MG63 (cell line): ENCODE results near the gene TLE2. TPM values are rescaled to one million over a fixed set of nuclear protein-coding genes. Genes with fewer than 3 reads are reported as not detected.
A peak's percentile ranks its signal among the peaks of the same experiment; 100 is the strongest.

Experiments
- DNase-seq: peaks from one replicate; pipeline ENCODE4 v3.0.0-alpha.2; 2020
- H3K27me3 ChIP-seq: fragments of 250-450 bp; sonication (Bioruptor Pico); 2 replicates; pipeline ENCODE4 v1.5.1; 2020; ENCODE audit warnings: mild to moderate bottlenecking, moderate library complexity
- H3K36me3 ChIP-seq: fragments of 250-450 bp; sonication (Bioruptor Pico); 2 replicates; pipeline ENCODE4 v1.5.1; 2020; ENCODE audit warnings: mild to moderate bottlenecking, moderate library complexity
- H3K4me3 ChIP-seq: fragments of 250-450 bp; sonication (Bioruptor Pico); 2 replicates; pipeline ENCODE4 v1.5.1; 2020; ENCODE audit warnings: mild to moderate bottlenecking, moderate library complexity
- H3K9me3 ChIP-seq: fragments of 250-450 bp; sonication (Bioruptor Pico); 2 replicates; pipeline ENCODE4 v1.5.1; 2020; ENCODE audit warnings: mild to moderate bottlenecking, moderate library complexity
- total RNA-seq: library from RNA; depleted of rRNA; stranded (reverse); fragments of >200 nt; shearing (Covaris generic); gene quantifications from 2 replicates; pipeline ENCODE4 v1.2.3, GENCODE V29; 2014; ENCODE audit warnings: low replicate concordance

TLE2 gene
- total RNA-seq, 1 experiment from 2014 or later = 4.1 TPM

- no peaks in the 10 kb centered on the region for H3K27me3 ChIP-seq
- no peak for DNase-seq
- H3K4me3 ChIP-seq = no peak overlapping the region
- no peaks in the 10 kb centered on the region for H3K9me3 ChIP-seq
- H3K36me3 ChIP-seq = no peaks in the 10 kb centered on the region
Measured at GRCh38 chr19:2984215-2984528, 44.9 kb downstream of the TLE2 start.

GRCh38 chr19:2983351-2984214 is 45.5 kb downstream of the TLE2 start:
- no peaks in the 10 kb centered on the region for H3K9me3 ChIP-seq
- H3K27me3 ChIP-seq = no peaks in the 10 kb centered on the region
- H3K4me3 ChIP-seq = no peak overlapping the region
- DNase-seq = peak; percentile 18
- no peaks in the 10 kb centered on the region for H3K36me3 ChIP-seq

- Histone ChIP-seq H3K9me3 (no peaks in the 10 kb centered on the region), H3K27me3 (no peaks in the 10 kb centered on the region), H3K4me3 (no peak overlapping the region), H3K36me3 (no peaks in the 10 kb centered on the region)
- DNase-seq = peak; percentile 93
Measured at GRCh38 chr19:2982983-2983350, 46.1 kb downstream of the TLE2 start.

- Histone ChIP-seq H3K9me3 (no peaks in the 10 kb centered on the region), H3K27me3 (no peaks in the 10 kb centered on the region), H3K36me3 (no peaks in the 10 kb centered on the region), H3K4me3 (no peak overlapping the region)
- no peak for DNase-seq
Measured at GRCh38 chr19:2982561-2982960, 46.5 kb downstream of the TLE2 start.

DNA sequence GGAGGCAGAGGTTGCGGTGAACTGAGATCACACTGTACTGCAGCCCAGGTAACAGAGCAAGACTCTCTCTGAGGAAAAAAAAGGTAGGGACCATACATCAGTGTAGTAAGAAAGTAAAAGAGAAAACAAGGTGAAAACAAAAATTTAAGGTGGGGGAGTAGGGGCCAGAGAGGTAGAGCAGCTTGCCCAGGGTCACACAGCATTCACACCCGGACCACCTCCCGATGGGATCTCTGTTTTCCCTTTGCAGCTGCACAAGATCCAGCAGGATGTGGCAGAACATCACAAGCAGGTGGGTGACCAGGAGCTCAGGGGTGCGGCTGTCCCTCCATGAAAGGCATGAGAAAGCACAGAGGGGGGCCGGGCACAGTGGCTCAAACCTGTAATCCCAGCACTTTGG is 47.2 kb downstream of the TLE2 start:
- no peak overlapping the region for H3K4me3 ChIP-seq
- no peak for DNase-seq

DNA sequence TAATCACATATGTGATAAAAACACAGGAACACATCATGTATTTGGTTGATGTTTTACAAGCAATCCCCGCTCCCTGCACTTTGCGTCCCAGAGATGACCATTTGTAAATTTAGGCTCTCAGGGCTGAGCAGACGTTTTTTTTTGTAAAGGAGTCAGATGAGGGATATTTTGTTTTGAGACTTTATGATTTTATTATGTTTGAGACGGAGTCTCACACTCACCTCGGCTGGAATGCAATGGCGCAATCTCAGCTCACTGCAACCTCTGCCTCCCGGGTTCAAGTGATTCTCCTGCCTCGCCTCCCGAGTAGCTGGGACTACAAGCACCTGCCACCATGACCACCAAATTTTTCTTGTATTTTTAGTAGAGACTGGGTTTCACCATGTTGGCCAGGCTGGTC is 50.3 kb downstream of the TLE2 start:
- H3K27me3 ChIP-seq = no peaks in the 10 kb centered on the region
- H3K9me3 ChIP-seq = no peaks in the 10 kb centered on the region
- no peaks in the 10 kb centered on the region for H3K36me3 ChIP-seq
- no peak overlapping the region for H3K4me3 ChIP-seq
- no peak for DNase-seq

More for the DNA sequence above, 47.2 kb downstream of the TLE2 start:
- Histone ChIP-seq H3K9me3 (no peaks in the 10 kb centered on the region), H3K27me3 (no peaks in the 10 kb centered on the region), H3K36me3 (no peaks in the 10 kb centered on the region)

DNA sequence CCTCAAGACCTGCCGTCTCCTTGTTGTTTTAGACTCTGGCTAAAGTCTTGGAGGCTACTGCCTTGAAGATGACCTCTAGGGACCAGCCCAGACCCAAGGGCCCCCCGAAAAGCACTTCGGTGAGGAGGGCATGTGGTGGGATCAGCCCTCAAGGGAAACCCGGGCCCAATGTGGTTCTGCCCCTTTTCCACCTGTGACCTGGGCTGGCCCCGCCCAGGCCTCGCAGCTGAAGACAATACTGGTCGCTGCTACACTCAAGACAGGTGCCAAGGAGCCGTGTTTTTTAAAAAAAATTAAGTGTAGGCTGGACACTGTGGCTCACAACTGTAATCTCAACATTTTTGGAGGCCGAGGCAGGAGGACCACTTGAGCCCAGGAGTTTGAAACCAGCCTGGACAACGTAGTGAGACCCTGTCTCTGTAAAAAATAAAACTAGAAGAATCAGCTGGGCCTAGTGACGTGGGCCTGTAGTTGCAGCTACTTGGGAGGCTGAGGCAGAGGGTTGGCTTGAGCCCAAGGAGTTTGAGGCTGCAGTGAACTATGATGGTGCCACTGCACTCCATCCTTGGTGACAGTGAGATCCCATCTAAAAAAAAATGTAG is 50.8 kb downstream of the TLE2 start:
- Histone ChIP-seq H3K9me3 (no peaks in the 10 kb centered on the region), H3K4me3 (no peak overlapping the region)
- DNase-seq = no peak

DNA sequence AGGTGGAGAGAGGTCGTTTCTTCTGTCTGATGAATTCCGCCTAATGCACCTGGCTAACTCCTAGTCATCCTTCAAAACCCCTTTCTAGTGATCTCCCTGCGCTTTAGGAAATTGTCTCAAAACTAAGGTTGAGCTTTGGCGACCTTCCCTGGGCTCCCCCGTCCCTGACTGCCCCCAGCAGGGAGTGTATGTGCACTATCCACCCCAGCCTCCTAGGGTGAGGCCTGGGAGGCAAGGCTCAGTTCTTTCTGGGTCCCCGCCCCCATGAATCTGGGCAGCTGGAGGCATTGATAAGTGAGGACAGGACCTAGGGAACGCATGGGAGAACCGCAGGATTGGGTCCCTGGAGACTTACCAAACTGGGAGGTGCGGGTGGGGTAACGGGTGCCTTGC is 51.3 kb downstream of the TLE2 start:
- no peak for DNase-seq
- H3K36me3 ChIP-seq = no peaks in the 10 kb centered on the region
- H3K4me3 ChIP-seq = peak overlapping the region; percentile 58
- no peaks in the 10 kb centered on the region for H3K27me3 ChIP-seq
- H3K9me3 ChIP-seq = no peaks in the 10 kb centered on the region

More for the DNA sequence above, 50.8 kb downstream of the TLE2 start:
- no peaks in the 10 kb centered on the region for H3K27me3 ChIP-seq
- no peaks in the 10 kb centered on the region for H3K36me3 ChIP-seq

DNA sequence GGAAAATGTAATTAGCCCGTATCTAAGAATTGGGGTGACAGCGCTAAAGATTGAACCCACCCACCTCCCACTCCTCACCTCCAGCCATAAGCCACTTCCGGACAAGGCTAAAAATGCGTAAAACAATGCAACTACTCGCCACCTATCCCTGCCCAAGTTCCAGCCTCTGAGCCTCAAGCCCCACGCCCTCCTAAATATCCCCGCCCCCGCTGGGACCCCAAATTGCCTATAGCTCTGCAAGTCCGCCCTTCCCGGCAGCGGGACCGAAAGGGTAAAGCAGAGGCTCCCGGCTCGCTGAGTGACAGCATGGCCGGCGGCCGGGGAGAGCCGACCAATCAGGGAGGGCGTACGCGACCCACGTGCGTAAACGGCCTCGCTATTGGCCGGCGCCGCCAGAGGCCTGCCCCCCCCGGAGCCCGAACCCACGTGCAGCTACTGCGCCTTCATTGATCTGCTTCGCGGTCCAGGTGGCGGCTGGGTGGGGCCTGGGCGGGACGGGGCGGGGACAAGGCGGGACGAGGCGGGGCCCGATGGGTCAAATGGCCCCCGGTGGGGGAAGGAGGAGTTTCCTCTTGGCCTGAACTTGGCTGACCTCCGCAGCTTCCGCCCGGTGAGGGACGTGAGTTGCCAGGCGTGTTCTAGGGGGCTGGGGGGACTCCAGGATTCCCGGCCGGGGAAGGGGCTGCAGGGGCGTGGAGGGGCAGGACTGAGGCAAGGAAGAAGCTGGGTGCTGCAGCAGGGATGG is 51.9 kb downstream of the TLE2 start, which contains the start of gene TLE6:
TSS of gene TLE6 (plus strand) at position 564 of the 745 bp plus-strand sequence. CDS start 670 bp downstream, outside the sequence.
- no peaks in the 10 kb centered on the region for H3K36me3 ChIP-seq
- peak; percentile 94 for DNase-seq
- H3K4me3 ChIP-seq = peak within 1 kb of the TSS; percentile 58

GRCh38 chr19:2976609-2977000 is 52.5 kb downstream of the TLE2 start:
- no peak for DNase-seq
- Histone ChIP-seq H3K27me3 (no peaks in the 10 kb centered on the region), H3K36me3 (no peaks in the 10 kb centered on the region), H3K9me3 (no peaks in the 10 kb centered on the region), H3K4me3 (peak overlapping the region; percentile 58)

More for the DNA sequence above, 51.9 kb downstream of the TLE2 start, which contains the start of gene TLE6:
- Histone ChIP-seq H3K9me3 (no peaks in the 10 kb centered on the region), H3K27me3 (no peaks in the 10 kb centered on the region)

- no peaks in the 10 kb centered on the region for H3K36me3 ChIP-seq
- no peaks in the 10 kb centered on the region for H3K27me3 ChIP-seq
- no peak overlapping the region for H3K4me3 ChIP-seq
- DNase-seq = no peak
- no peaks in the 10 kb centered on the region for H3K9me3 ChIP-seq
Measured at GRCh38 chr19:2974342-2975041, 54.6 kb downstream of the TLE2 start.

- DNase-seq = no peak
- H3K36me3 ChIP-seq = no peaks in the 10 kb centered on the region
- H3K27me3 ChIP-seq = no peaks in the 10 kb centered on the region
- H3K4me3 ChIP-seq = no peak overlapping the region
- no peaks in the 10 kb centered on the region for H3K9me3 ChIP-seq
Measured at GRCh38 chr19:2973229-2973628, 55.9 kb downstream of the TLE2 start.

DNA sequence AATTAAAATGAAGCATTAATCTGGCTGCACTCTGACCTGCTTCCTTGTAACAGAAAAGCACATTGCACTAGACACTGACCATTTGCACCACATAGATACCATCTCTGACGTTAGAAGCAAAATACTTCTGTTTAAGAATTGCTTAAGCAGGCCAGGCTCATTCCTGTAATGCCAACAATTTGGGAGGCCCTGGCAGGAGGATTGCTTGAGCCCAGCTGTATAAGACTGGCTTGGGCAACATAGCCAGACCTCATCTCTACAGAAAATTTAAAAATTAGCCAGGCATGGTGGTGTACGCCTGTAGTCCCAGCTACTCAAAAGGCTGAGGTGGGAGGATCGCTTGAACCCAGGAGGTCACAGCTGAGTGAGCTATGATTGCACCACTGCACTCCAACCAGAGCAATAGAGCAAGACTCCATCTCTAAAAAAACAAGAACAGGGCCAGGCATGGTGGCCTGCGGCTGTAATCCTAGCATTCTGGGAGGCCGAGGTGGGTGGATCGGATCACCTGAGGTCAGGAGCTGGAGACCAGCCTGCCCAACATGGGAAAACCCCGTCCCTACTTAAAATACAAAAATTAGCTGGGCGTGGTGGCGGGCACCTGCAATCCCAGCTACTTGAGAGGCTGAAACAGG is 58.8 kb downstream of the TLE2 start:
- no peak overlapping the region for H3K4me3 ChIP-seq
- no peaks in the 10 kb centered on the region for H3K9me3 ChIP-seq
- no peaks in the 10 kb centered on the region for H3K36me3 ChIP-seq
- DNase-seq = no peak
- H3K27me3 ChIP-seq = no peaks in the 10 kb centered on the region

- no peak for DNase-seq
- Histone ChIP-seq H3K36me3 (no peaks in the 10 kb centered on the region), H3K27me3 (no peaks in the 10 kb centered on the region), H3K9me3 (no peaks in the 10 kb centered on the region), H3K4me3 (no peak overlapping the region)
Measured at GRCh38 chr19:2969104-2969504, 60.0 kb downstream of the TLE2 start.

DNA sequence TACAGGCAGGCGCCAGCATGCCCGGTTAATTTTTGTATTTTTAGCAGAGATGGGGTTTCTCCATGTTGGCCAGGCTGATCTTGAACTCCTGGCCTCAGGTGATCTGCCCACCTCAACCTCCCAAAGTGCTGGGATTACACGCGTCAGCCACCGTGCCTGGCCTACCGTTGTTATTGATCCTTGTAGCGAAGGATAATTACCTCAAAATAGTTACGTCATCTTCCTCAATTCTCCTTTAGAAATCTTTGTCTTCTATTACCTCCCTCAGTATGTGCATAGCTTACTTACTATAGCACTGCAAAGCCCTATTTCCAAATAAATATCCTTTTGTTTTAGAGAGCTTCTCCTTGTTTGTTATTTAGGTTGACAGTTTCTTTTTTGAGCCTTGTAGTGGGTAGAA is 61.1 kb downstream of the TLE2 start:
- DNase-seq = no peak
- no peak overlapping the region for H3K4me3 ChIP-seq
- no peaks in the 10 kb centered on the region for H3K27me3 ChIP-seq
- H3K36me3 ChIP-seq = no peaks in the 10 kb centered on the region
- H3K9me3 ChIP-seq = no peaks in the 10 kb centered on the region

DNA sequence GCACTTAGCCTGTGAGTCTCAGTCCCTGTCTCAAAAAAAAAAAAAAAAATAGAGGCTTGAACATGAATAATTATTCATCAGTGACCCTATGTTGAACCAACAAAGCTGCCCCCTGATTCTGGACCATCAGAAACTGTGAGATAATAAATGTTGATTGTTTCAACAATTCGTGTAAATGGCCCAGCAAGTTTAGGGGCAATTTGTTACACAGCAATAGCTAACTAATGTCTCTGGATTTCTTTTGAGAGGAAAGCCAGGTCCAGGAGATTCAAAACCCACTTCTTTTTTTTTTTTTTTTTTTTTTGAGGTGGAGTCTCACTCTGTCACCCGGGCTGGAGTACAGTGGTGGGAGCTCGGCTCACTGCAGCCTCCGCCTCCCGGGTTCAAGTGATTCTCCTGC is 64.2 kb downstream of the TLE2 start:
- Histone ChIP-seq H3K9me3 (no peaks in the 10 kb centered on the region), H3K4me3 (no peak overlapping the region), H3K27me3 (no peaks in the 10 kb centered on the region), H3K36me3 (no peaks in the 10 kb centered on the region)
- DNase-seq = no peak
